Activated effector memory CD4-positive, alpha-beta T cell treated with Interleukin-2 at 50 U/mL for 16 hours (primary cell): Measurements from ENCODE around the gene TMEM212.
"Not testable (repeated sequence)": the region's sequence is repeated elsewhere in the genome, so short reads cannot be mapped to it uniquely, and the experiment has no call there.

ENCODE experiments used
- DNase-seq: peaks from one replicate; pipeline ENCODE4 v3.0.0-alpha.2; 2020

TMEM212 gene

GRCh38 chr3:171813897-171814460, 29.2 kb upstream of the TMEM212 start:
- no peak for DNase-seq

GRCh38 chr3:171814662-171815061, 28.5 kb upstream of the TMEM212 start:
- DNase-seq = not testable (repeated sequence)

DNA sequence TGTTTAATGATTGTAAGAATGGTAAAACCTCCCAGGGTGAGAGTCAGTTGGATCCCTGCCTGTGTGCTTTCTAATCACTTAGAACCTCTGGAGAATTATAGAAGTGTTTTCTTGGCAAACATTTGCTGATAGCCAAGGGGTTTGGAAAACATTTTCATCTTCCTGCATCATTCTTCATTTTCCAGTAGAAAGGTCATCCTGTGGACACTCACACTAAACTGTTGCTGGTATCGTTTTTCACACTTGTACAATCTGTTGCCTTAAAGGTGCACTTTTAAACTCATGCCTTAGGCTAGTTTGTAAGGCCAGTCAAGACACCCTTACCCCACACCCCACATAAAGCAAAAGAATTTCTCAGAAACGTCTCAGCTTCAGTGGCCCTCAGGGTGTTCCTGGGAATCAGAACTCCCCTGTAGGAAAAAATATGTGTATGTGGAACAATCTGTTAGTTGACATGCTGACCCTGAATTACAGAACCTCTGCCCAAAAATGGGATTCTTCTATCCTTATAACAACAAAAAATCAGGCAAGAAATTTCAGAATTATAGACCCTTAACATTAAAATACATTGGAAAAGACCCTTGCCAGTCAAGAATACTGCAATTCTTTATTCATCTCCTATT, 27.1 kb upstream of the TMEM212 start:
- DNase-seq = no peak

- DNase-seq = no peak
Observed at GRCh38 chr3:171817074-171817800, 25.9 kb upstream of the TMEM212 start.

DNA sequence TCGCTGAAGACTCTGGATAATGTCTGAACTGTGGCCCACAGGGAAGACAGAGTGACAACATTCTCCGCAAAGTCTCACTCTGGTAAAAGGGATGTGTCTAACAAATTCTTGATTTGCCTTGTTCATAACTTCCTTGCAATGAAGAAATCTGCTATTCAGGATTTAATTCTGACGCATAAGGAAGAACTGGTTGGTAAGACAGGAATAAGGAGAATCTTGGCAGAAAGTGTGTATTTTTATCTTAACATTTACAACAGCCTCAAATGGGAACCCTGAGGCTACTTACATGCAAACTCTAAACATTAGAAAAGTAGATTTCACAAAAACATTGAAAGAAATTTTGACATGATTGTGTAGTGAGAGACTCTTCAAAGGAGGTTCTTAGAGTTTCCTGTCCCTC, 22.1 kb upstream of the TMEM212 start:
- DNase-seq = no peak

DNA sequence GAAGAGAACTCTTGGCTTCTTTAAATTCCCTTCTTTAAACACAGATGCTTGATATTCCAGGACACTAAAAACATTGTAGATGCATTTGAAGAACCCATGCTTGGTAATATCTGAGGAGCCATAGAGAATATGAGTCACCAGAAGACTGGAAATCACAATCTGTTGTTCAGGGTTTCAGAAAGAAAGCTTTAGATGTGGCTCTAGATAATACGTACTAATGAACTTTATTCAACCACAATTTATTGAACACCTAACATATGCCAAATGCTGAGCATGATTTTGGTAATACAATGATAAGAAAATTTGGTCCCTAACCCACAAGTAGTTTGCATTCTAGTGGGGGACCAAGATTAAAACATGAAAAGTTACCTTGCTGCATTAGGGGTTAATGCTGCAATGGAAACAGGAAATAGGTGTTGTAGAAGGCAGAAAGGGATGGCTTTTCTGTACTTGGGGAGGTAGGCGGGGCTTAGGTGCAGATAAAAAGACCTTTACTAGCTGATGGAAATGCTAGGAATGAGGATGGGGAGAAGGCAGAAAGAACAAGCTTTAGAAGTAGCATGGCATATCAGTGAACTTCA, 21.3 kb upstream of the TMEM212 start:
- no peak for DNase-seq

DNA sequence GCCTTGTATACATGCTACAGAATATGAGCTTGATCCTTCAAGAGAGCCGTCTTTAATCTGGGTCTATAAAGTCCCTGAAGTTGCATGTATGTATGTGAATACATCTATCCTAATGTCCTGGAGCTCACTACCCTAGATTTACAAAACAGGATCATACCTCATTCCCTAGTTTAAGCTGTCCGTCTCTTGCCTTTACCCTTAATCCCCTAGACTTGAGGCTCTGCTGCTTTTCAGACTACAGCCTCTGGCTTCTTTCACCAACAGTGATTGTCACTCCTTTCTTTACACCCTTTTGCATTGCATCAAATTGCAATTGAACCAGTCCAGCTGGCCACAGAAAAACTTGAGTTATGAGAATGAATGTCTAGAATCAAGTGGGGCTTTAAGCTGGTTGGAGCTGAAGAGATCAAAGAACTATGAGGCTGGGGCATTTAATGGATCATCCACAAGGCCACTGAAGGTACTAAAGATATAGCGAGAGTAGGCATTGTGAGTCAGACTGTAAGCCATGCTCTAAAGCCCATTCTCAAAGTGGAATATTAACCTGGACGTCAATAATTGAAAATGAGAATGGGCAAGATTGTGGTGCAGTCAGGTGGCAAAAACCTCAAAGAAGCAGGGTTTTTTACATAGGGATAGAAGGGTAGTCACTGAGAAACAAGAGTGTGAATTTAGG, 20.6 kb upstream of the TMEM212 start:
- no peak for DNase-seq

GRCh38 chr3:171824116-171824515, 19.0 kb upstream of the TMEM212 start:
- DNase-seq = no peak

GRCh38 chr3:171824824-171825221, 18.3 kb upstream of the TMEM212 start:
- no peak for DNase-seq

DNA sequence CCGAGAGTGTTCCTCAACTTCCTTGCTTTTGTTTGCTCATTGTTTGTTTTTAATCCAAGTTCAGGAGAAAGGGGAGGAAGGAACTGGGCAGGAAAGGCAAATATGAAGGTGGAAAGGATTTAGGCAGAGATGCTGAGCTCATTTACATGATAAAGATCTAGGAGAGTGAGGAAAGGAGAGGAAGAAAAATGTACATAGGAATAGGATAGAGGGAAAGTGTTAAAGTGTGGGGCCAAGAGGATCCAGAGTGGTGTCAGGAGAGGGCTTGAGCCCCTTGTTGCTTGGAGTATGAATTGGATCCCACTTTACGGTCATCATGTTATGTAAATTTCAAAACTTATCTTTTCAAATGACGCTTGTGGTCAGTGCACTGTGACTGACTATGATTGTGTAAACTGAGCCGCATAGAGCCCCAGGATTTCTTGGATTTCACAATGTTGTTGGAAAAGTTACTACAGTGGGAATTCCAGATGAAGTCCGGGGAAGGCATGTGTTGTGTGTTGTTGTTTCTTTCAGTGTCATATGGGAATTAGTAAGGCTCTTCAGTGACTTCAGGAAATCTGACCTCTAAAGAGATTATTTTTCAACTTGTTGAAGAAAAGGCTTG, 17.8 kb upstream of the TMEM212 start:
- DNase-seq = no peak

- no peak for DNase-seq
Observed at GRCh38 chr3:171827385-171827784, 15.8 kb upstream of the TMEM212 start.

GRCh38 chr3:171827836-171828458, 15.2 kb upstream of the TMEM212 start:
- no peak for DNase-seq

- DNase-seq = no peak
Observed at GRCh38 chr3:171828902-171829770, 14.0 kb upstream of the TMEM212 start.

DNA sequence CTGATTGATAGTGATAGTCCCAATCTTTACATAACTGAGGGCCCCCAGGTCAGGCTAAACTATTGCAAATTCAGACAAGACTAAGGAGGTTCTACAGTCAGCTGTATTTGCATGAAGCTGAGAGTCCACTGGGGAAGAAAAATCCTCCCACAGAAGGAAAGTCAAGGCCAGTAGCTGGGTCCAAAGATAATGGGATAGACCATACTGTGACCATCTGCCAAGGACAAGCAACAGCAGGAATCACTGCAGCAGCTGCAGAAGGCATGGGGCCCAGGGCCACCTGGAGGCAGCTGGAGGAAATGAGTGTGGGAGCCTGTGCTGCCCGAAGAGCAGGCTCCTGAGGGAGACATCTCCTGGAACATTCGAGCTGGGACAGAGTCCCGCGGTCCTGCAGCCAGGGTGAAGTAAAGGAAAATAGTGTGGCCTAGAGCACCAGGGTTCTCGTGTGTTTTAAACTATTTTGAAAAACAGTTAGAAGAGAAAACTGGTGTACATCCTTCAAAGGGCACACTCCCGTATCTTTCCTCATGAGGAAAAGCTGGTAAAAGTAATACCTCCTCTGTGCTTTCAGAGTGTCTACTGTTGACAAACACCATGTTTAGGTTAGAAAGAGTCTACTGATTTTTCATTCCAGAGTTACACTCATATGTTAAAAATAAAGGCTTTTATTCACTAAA, 13.2 kb upstream of the TMEM212 start:
- no peak for DNase-seq

DNA sequence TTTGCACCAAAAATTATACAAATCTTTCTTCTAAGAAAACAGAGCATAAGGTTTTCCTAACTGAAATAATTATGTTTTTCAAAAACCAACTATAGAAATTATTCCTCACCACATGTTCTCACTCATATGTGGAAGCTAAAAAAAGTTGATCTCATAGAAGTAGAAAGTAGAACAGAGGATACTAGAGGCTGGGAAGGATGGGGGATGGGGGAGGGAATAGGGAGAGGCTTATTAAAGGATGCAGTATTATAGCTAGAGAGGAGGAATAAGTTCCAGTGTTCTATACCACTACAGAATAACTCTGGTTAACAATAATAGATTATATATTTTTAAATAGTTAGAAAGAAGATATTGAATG, 12.7 kb upstream of the TMEM212 start:
- no peak for DNase-seq

GRCh38 chr3:171831936-171832335, 11.2 kb upstream of the TMEM212 start:
- no peak for DNase-seq

DNA sequence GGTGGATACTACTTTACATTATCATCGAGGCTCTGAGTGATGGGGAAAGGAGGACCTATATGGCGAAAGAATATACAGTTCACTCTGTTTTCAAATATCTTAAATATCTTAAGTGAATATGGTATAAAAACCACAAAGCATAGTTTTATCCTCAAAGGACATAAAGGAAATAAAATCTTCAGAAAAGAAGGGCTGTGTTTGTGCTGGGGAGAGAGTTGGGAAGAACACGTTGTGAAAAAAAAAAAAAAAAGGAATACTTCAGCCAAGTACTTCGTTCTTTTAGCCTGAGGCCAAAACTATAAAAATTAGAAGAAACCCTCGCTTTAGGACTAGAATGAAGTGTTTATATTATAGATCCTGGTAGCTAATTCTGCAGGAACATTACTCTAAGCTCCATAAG, 10.2 kb upstream of the TMEM212 start:
- no peak for DNase-seq

DNA sequence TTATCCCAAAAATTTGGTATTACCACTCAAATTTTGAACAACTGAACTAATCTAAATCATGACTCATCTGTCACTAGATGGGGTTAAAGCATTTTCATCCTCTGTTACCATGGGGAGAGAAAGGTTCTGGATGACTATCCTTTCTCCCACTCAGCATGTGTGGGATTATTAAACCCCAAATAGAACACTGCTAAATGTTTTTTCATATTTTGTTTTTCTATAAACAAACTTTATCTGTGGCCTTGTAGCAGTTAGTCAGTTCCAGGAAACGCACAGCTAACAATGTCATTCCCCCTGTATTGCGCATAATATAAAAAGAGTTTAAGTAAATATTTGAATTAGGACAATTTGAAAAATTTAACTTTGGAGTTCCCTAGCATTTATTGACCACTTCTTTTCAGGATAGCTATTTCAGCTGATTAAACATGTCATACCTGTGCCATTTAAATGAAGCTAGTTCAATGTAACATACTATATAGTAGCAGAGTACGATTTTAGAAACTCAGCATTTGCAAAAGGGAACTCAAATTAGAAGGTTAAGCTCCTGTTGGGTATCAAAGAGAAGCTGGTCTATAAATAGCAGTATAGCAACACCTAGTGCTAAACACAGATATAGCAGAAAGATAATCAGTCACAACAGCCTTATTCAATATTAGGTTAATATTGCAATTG, 9.2 kb upstream of the TMEM212 start:
- DNase-seq = no peak

DNA sequence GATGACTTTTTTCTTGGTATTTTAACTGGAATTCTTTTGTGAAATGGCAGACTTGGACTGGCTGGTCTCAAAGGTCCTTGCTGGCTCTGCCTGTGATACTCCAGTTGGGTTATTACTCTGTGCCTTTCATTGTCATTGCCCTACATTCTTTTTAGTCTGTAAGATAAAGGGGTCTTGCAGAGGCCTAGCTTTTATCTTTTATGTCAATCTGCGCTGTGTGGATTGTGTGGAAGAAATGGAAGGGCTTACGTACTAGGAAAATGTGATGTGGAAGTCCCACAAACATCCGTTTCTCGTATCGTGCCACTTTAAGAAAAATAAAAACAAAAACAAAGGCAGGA, 8.7 kb upstream of the TMEM212 start:
- no peak for DNase-seq

DNA sequence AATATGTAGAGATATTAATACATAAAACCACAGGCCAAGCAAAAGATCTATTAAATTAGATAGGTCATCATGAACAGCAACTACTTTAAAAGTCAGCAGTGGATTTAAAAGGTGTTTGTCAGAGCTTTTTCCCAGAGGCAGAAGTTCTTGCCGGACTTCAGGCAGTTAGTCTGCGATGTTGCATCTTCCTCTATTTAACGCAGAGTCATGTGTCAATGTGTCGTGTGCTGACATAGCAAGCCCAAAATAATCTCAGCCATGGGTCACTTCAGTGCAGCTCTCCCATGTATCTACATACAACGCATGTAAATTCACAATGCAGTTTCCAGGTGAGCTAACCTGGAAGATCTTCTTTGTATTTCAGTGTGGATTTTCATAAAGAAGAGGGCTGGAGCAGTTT, 8.0 kb upstream of the TMEM212 start:
- no peak for DNase-seq

DNA sequence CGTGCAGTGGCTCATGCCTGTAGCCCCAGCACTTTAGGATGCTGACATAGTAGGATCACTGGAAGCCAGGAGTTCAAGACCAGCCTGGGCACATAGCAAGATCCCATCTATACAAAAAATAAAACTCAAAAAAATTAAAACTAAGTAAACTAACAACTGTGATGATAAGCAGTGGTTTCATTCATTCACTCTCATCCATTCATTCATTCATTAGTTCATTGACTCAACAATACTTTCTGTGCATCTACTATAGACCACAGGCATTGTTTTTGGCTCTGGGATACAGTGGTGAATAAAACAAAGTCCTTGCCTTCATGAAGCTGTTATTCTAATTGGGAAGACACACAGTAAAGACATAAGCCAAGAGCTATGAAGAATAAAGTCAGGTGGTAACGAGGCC, 7.5 kb upstream of the TMEM212 start:
- DNase-seq = no peak
